ENCODE results near the gene ANKRD16.
"Not testable (repeated sequence)": the region's sequence is repeated elsewhere in the genome, so short reads cannot be mapped to it uniquely, and the experiment has no call there.

The ANKRD16 gene

DNA sequence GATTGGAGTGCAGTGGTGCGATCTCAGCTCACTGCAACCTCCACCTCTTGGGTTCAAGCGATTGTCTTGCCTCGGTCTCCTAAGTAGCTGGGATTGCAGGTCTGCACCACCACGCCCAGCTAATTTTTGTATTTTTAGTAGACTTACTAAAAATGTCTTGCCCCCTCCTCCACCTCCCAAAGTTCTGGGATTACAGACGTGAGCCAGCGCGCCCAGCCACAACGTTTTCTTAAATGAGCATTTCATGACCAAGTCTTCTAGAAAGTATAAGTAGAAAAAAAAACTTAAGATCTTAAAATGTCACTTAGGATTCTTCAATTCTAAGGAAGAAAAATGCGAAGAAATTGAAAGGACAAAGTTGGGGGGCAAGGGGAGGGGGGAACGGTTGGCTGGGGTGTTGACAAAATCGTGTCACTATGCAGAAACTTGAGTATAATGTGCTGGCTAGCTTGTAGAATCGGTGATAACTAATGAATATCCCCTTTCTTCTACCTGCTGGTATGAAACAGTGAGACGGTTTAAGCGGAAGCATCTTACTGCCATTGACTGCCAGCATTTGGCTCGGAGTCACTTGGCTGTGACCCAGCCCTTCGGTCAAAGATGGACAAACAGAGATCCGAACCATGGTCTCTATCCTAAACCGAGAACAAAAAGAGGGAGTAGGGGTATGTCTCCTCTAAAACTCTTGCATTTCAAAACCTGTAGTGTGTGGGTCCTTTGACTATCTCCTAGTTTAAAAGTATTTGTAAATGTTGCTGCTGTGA is 13.0 kb upstream of the ANKRD16 start:
- DNase-seq: no peak

DNA sequence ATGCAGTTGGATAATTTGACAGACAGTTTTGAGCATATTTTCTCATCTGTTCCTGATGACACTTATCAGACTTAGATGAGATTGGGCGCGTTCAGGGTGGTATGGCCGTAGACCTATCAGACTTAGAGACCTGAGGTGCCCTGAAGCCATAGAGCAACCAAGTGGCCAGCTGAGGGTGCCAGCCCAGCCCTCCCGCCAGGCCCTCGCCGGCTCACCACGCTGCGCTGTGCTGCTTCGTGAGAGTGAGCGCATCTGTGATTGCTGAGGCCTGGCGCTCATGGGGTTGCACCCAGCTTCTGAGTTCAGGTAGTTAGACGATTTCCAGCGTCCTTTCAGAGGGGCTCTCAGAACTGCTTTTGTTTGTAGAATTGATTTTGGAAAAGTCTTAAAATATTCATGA is 10.6 kb upstream of the ANKRD16 start:
- no peak for DNase-seq

DNA sequence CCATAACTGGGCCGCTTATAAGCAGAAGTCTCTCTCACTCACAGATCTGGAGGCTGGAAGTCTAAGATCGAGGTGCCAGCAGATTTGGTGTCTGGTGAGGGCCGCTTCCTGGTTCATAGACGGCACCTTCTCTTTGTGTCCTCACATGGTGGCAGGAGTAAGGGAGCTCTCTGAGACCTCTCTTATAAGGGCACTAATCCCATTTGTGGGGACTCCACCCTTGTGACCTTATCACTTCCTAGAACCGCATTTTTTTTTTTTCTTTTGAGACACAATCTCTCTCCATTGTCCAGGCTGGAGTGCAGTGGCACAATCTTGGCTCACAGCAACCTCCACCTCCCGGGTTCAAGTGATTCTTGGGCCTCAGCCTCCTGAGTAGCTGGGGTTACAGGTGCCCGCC is 8.5 kb upstream of the ANKRD16 start:
- DNase-seq: no peak

DNA sequence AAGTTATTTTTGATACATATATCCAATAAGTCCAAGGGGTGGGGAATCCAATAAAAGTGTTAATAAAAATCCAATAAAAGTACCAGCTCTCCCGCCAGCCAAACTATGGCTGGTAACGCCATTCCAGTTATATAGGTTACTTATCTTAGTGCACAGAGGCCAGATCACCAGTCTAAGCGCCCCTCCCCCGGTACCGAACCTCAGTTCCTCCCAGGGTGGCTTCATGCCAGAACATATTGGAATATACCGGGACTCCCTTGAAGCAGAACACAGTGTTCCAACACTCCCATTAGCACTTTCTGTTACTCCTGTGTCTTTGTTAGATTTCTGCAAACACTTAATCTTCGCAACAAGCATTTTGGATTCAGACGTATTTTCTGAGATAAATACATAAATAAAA is 7.8 kb upstream of the ANKRD16 start:
- no peak for DNase-seq

DNA sequence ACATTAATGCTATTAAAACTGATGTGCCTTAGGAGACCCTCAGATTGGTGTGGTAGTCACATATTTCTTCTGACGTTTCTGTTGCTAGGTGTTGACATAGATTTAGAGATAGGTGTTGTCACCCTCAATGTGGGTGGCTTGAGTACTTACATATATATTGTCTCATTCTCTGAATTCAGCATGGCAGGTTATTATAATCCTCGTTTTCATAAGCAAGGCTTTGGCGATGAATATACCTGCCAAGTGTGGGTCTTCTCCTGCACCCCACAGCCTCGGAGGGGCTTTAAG is 7.3 kb upstream of the ANKRD16 start:
- no peak for DNase-seq

DNA sequence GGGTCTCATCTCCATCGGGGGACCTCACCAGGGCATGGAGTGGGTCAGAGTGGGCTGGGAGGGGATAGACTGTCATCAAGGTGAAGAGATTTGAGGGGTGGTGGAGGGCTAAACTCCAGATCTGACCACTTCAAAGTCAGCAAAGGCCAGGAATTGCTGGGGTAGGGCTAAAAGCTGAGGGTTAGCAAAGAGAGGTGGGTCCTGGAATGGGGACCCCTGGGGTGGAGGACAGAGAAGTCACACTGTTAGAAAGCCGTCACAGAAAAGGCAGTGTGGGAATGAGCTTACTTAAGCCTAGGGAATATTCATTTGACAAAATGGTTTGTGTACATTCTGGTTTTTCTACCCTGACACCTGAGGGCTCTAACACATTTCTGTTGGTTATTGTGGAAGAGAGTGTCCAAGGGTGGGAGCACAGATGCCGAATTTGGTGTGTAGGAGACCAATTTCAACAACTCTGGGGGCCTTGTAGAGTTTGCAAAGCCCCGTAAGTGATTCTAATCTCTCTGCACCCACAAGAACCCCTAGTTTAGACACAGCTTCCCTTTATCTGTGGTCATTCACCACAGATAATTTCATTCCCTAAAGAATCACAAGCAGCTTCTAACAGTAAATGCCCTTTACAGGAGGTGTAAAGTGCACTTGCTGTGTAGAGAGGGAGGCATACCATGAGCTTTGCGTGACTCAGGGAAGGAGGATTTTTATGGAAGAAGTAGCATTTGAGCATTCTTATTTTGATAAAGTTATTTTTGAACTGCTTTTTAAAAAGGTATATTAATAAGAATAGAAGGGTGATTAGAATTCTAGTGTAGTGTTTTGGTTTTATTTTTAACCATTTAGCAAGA is 6.7 kb upstream of the ANKRD16 start:
- DNase-seq: no peak

DNA sequence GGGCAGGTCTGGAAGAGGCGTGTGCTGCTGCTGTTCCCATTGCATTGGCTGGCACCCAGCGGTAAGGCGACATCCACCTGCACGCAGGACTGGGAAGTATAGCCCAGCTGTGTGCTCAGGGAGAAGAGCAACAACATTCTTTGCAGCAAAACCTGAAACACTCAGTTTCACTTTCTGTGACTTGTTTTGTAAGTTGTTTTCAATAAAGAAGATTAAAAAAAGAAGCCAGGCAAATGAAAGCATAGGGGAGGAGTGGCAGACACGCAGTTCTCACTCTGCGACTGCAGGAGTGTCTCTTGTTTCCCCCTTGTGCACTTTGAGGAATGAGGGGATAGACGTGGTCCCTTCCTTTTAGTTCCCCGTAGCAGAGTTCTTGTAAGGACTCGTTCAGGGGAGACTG is 6.1 kb upstream of the ANKRD16 start:
- DNase-seq: no peak

DNA sequence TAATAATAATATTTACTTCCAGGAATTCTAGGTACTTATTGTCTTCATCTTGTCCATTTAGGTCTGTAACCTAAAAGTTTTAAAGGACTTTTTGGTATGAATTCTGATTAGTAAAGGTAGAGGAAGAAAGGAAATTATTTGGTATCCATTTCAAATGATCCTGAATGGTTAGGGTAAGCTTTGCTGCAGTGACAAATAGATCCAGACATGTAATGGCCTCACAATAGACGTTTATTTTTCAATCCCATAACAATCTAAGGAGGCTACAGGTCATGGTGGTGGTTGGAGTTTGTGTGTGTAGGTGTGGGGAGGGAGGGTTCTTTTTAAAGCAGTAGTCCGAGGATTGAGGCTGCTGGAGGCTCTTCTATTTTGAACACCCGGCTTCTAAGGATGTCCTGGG is 5.7 kb upstream of the ANKRD16 start:
- no peak for DNase-seq

DNA sequence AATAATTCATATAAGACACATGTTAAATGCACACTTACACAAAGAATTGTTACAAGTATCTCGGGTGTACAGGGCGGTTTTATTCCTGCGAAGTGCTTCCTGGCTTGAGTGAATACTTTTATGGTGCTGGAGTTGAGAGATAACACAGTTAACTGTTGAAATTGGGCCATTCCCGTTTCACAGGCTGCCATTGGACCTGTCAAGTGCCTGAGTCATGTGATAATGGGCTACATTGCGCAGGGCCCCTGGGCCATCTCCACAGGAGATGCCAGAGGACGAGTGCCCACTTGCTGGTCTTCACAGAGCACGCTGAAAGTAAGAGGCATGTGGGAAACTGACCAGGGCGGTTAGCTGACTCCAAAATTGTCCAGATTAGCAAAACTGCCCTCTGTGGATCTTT is 5.2 kb upstream of the ANKRD16 start:
- no peak for DNase-seq

DNA sequence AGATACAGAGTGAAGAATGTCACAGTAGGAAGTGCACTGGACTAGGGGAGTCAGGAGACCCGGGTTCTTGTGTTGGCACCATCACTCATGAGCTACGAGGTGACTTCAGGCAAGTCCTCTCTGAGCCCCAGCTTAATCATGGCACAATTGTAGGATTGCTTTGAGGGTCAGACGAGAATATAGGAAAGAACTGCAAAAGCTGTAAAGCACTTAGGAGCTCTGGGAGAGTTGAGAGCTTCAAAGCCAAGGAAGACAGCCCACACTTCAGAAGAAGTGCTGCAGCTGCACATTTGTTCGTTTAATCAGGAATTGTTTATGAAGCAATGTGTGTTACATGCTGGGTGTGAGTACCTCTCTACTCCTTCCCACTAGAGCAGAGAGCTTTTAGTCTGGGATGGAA is 4.7 kb upstream of the ANKRD16 start:
- DNase-seq: no peak

DNA sequence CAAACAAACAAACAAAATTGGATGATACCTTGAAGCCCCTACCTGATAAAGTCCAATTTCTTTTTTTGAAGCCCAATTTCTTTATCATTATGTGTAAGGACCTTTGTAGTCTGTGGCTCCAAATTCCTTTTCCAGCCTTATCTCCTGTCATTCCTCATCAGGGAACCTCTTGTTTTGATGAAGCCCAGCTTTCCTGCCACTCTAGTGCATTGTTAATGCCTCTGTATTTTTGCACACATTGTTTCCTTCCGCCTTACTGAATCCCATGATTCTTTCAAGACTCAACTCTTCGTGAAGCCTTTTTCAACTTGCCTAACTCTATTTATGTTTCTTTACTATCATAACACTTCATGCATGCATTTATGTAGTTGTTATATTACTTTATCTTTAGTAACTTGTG is 3.6 kb upstream of the ANKRD16 start:
- no peak for DNase-seq

DNA sequence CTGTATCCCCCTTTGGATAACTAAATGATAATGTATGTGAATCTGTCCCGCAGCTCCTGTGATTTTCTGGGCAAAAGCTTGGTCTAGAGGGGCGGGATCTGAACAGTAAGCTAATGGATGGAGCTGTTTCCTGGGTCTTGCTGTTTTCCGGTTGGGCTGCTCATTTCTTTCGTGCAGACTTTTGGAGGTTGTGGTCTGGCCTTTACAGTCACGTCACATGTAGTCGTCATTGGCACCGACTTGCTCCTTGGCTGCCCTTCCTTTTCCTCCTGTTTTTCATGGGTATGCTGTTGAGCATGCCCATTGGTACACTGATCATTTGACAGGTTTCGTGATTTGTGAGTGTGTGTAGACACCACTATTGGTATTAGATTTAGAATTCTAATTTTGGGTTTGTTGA is 2.3 kb upstream of the ANKRD16 start:
- no peak for DNase-seq

DNA sequence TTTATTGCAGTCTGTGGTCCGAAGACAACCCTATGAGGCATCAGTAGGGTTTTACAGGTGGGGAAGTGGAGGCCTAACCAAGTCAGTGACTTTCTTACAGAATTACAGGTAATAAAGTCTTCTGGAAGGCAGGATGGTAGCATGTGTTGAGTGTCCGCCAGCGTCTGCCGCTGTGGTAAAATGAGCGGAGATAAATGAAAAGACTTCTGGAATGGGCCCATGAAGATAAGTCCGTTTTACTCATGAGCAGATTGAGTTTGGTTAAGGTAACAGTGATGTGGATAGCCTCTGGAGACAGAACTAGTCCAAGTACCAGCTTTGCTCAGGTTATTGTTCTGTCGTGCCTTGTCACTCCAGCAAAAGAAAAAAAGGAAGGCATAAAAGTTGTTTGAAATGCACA is 1.3 kb upstream of the ANKRD16 start:
- no peak for DNase-seq

DNA sequence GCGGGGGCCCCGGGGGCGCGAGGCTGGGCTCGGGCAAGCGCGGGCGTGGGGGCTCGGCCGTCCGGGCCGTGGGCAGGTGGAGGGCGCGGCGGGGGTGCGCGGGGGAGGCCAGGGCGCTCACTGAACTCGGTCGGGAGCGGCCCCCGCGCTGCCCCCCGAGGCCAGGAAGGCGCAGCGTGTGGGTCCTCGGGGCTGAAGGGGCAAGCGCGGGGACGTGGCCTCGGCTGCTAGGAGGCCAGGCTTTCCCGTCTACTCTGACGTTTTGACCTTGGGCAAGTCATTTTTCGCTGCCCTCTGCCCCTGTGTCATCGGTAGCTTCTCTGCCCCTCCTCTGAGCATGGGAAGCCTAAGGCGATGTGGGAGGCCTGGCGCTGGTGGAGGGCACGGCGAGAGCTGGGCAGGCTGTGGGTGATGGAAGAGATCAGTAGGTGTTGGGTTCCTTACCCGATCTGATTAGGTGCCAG is 791 bp upstream of the ANKRD16 start:
- no peak for DNase-seq

DNA sequence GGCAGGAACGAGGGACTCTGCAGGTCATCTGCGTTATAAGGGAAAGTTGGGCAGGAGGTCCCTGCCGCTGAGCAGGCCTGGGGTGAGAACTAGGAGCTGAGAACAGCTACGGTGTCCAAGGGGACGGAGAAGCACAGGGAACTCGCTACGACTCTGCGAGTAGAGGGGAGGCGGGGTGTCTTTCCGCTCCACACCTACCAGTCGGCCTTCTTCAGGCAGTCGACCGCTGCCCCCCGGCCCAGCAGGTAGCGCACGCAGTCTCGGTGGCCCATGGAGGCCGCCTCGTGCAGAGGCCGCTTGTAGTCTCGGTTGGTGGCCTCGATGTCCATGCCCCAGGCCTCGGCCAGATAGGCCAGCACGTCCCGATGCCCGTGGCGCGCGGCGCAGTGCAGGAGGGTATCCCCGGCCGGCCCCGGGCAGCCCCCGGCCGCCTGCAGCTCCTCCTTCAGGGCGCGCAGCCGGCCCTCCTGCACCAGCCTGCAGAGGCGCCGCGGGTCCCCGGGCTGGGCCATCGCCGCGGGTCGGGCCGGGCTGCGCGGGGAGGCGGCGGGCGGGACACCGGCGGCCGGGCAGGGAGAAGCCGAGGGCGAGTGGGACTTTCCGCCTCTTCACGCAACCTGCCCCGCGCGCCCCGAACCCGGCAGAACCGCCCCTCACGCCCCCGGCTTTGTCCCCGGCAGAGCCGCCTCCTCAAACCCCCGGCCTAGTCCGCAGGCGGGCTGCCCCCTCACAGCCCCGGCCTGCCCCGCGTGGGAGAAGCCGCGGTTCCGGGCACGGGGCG is 660 bp downstream of the ANKRD16 start:
- DNase-seq: peak; percentile 21

DNA sequence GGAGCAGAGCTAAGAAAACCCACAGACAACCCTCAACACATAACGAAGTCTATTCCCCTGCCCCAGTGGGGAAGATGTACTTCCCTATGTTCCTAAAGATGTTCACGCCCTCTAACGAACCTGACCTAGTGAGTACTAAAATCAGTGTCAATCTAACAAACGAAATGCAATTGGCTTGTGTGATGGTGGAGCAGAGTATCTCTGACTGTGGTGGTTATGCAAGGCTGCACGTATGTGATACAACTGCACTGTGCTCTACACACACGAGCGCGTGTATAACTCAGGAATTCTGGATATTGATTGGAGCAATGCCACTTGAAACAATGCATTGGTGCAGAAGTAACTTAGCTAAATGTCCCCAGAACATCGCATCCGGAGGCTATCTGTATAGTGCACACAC is 1.3 kb downstream of the ANKRD16 start:
- no peak for DNase-seq

DNA sequence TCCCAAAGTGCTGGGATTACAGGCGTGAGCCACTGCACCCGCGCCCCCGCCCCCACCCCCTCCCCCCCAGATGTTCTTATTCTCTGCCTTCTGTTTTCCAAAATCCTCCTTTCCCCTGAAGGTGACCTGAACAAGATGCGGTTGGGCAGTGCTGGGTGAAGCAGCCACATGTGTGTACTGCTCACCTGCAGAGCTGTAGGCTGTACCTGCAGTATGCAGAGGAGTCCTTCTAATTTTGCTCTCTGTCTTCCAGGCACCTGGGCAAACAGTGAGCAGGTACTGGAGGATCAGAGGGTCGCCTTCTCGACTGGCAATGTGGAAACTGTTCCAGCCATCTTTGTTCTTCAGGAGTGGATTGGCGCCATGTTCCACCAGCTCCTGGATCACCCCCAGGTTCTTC is 2.1 kb downstream of the ANKRD16 start:
- DNase-seq: no peak

DNA sequence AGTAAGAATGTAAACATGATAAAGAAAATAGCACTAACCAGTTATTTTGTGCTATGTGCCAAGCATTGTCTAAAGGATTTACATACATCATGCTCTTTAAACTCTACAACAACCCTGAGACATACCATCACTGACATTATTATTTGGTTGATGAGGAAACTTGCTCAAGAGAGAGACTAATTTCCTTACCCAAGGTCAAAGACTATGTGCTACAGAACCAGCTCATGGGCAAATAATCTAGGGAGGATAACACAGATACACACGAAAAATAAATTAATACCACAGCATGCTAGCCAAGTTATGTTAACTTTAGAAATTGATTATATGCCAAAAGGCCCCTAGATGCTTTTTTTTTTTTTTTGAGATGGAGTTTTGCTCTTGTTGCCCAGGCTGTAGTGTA is 2.7 kb downstream of the ANKRD16 start:
- DNase-seq: no peak

DNA sequence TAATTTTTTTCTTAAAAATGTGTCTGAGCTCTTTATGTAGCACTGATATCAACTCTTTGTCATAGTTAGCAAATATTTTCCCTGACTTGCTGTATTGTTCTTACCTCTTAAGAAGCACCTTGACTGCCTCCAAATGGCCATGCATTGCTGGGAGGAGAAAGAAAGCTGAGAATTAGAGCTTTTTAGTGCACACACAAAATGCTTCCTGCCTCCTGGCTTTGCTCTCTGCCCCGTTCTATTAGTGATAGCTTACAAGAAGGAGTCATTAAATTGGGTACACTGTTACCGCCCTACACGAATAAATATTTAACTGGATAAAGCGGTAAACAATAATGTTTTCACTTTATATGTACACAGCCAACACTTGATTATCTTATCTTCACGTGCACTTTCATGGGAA is 4.1 kb downstream of the ANKRD16 start:
- DNase-seq: no peak

DNA sequence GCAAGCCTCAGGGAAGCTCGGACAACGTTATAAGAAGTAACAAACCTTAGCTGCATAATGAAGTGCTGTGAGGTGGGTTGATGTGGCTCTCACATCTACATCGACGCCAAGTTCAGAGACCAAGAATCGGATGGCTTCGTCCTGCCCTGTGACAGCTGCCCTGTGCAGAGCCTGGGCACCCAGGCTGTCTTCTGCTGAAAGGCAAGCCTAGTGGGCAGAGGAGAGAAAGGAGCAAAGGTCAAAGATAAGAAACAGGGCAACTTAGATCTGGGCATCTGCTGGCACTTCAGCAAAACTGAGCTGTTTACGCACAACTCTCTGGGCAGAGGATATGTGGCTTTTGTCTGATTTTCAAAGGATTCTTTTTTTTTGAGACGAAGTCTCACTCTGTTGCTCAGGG is 6.7 kb downstream of the ANKRD16 start:
- no peak for DNase-seq

DNA sequence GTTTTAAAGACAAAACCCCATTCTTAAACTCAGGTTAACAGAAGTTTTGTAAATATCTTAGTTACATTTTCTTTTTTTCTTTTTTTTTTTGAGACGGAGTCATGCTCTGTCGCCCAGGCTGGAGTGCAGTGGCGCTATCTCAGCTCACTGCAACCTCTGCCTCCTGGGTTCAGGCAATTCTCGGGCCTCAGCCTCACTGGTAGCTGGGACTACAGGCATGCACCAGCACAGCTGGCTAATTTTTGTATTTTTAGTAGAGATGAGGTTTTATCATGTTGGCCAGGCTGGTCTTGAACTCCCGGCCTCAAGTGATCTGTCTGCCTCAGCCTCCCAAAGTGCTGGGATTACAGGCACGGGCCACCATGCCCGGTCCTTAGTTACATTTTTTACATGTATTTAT is 12.7 kb downstream of the ANKRD16 start:
- DNase-seq: not testable (repeated sequence)

DNA sequence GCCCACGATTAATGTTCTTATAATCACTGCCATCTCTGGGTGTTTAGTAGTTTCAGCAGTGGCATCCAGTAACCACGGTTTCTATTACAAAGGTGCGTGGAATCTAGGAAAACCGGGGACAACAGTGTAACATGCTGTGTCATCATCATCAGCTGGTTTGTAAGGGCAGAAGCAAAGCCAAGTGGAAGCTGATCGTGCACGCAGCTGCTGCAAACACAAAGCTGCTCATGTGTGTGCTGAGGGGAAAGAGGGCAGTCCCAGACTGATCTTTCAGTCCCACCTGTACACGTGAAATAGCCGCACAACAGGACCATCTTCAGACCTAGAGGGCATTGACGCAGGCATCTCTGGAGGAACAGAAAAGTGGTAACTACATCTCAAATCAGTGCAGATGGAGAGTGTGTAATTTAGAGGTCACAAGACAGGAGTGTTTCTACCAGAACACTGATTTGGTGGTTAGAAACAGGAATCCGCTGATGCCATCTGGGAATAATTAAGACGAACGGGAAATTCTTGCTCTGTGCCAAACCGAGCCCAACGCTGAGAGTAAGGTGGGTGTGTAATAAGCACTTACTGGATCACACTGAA is 13.4 kb downstream of the ANKRD16 start:
- no peak for DNase-seq

DNA sequence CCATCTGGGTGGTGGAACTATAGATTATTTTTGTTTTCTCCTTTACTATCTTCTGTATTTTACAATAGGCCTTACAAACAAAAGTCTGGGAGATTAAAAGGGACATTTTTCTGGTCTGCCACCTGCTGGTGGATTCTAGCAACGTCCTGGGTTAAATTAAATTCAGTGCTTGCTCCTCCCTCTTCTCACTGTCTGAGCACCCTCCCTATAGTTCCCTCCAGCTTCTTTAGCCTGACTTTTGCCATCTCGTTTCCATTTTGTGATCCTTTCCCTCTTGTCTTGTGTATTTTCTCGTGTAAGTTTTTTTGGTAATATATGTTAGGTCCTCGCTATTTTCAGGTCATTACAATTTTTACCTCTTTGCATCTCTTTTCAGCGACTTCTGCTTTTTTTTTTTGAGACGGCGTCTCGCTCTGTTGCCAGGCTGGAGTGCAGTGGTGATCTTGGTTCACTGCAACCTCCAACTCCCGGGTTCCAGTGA is 16.1 kb downstream of the ANKRD16 start:
- peak; percentile 46 for DNase-seq
